ENCODE measurements around the gene ST7. TPM values are rescaled to one million over a fixed set of nuclear protein-coding genes. Genes with fewer than 3 reads are reported as not detected.
A peak's percentile ranks its signal among the peaks of the same experiment; 100 is the strongest.

Gene ST7
- total and polyA plus RNA-seq, 4 donors = 22.4 to 57.2 (median 41.6) TPM

DNA sequence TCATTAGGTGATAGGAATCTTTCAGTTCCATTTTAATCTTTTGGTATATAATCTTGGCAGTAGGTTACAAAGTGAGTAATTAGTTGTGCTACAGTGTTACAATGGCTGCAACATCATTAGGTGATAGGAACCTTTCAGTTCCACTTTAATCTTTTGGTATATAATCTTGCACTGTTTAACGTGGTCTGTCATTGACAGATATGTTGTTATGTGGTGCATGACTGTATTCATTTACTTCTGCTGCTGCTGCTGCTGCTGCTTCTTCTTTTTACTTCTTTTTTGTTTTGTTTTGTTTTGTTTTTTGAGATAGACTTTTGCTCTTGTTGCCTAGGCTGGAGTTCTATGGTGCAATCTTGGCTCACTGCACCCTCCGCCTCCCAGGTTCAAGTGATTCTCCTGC, 28.6 kb downstream of the ST7 start:
- WGBS, 2 donors = 59 to 78% methylated on average over 2 of the region's 2 CpGs
- no peak for ATAC-seq (ENCODE audit: insufficient read depth, low FRiP score)
- Histone ChIP-seq H3K36me3 (ENCODE audit: control insufficient read depth in 4 of 4, insufficient read depth in 4 of 4, low read length in 4 of 4) (no peaks in the 10 kb centered on the region), H3K9ac (ENCODE audit: insufficient read depth in 1 of 2, low read length in 2 of 2) (no peak overlapping the region), H3K27ac (ENCODE audit: low read depth in 1 of 2, low read length in 1 of 2) (no peak overlapping the region), H3K4me1 (ENCODE audit: control insufficient read depth in 5 of 5, insufficient read depth in 5 of 5, low read length in 5 of 5) (no peaks in the 10 kb centered on the region), H3K27me3 (ENCODE audit: control insufficient read depth in 3 of 3, insufficient read depth in 3 of 3, low read length in 2 of 3) (no peaks in the 10 kb centered on the region), H3K9me3 (ENCODE audit: control insufficient read depth in 4 of 4, insufficient read depth in 3 of 4, low read length in 3 of 4) (no peaks in the 10 kb centered on the region), H3K4me3 (no peak overlapping the region)
- TF ChIP-seq, protein P1, sequence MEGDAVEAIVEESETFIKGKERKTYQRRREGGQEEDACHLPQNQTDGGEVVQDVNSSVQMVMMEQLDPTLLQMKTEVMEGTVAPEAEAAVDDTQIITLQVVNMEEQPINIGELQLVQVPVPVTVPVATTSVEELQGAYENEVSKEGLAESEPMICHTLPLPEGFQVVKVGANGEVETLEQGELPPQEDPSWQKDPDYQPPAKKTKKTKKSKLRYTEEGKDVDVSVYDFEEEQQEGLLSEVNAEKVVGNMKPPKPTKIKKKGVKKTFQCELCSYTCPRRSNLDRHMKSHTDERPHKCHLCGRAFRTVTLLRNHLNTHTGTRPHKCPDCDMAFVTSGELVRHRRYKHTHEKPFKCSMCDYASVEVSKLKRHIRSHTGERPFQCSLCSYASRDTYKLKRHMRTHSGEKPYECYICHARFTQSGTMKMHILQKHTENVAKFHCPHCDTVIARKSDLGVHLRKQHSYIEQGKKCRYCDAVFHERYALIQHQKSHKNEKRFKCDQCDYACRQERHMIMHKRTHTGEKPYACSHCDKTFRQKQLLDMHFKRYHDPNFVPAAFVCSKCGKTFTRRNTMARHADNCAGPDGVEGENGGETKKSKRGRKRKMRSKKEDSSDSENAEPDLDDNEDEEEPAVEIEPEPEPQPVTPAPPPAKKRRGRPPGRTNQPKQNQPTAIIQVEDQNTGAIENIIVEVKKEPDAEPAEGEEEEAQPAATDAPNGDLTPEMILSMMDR (IDR thresholded peaks at IDR 0.05; ENCODE audit: control extremely low read depth, extremely low read depth) = no peak
- DNase-seq = no peak

DNA sequence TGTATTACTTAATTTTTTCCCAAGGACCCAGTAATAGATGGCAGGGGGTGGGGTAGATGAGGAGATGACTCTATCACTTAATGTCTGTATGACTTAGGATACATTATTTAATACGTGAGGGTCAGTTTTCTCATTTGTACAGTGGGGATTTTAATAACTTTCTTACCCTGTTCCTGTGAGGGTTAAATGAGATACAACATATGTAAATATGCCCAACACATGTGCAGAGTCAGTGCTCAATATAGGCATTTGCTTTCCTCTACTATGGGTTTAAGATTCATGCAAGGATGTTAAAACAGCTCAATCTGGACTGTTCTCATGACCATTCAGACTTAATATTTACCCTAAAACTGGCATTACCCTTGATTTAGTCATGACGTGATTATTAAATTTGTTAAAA, 31.2 kb downstream of the ST7 start:
- 78 to 80% methylated on average over 2 of the region's 2 CpGs for WGBS, 2 donors
- ATAC-seq (ENCODE audit: insufficient read depth, low FRiP score) = no peak
- Histone ChIP-seq H3K9me3 (ENCODE audit: control insufficient read depth in 4 of 4, insufficient read depth in 3 of 4, low read length in 3 of 4) (no peaks in the 10 kb centered on the region), H3K4me3 (no peak overlapping the region), H3K4me1 (ENCODE audit: control insufficient read depth in 5 of 5, insufficient read depth in 5 of 5, low read length in 5 of 5) (no peaks in the 10 kb centered on the region), H3K27ac (ENCODE audit: low read depth in 1 of 2, low read length in 1 of 2) (no peak overlapping the region), H3K36me3 (ENCODE audit: control insufficient read depth in 4 of 4, insufficient read depth in 4 of 4, low read length in 4 of 4) (no peaks in the 10 kb centered on the region), H3K9ac (ENCODE audit: insufficient read depth in 1 of 2, low read length in 2 of 2) (no peak overlapping the region), H3K27me3 (ENCODE audit: control insufficient read depth in 3 of 3, insufficient read depth in 3 of 3, low read length in 2 of 3) (no peaks in the 10 kb centered on the region)
- DNase-seq = no peak
- TF ChIP-seq, protein P1 (IDR thresholded peaks at IDR 0.05; ENCODE audit: control extremely low read depth, extremely low read depth) = no peak

DNA sequence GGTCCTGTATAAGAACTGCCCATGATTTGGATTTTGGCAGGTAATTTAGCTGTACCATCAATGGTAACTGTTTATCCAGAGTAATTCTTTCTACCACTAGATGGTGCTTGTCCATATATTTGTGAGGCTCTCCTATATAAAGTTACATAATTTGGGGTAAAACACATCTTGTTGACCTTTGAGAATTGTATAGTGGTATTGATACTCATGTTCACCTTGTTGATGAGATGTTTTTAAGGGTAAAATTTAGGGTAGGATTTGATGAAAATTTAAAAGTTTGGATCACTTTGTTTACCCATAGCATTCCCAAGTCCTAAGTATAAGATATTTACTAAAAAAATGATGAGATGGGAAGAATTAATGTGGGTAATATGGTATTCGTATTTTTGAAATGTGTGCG, 31.6 kb downstream of the ST7 start:
- no peaks in the 10 kb centered on the region for H3K36me3 ChIP-seq (ENCODE audit: control insufficient read depth in 4 of 4, insufficient read depth in 4 of 4, low read length in 4 of 4)
- no peak overlapping the region for H3K9ac ChIP-seq (ENCODE audit: insufficient read depth in 1 of 2, low read length in 2 of 2)
- no peaks in the 10 kb centered on the region for H3K27me3 ChIP-seq (ENCODE audit: control insufficient read depth in 3 of 3, insufficient read depth in 3 of 3, low read length in 2 of 3)
- H3K27ac ChIP-seq (ENCODE audit: low read depth in 1 of 2, low read length in 1 of 2) = no peak overlapping the region
- H3K4me3 ChIP-seq = no peak overlapping the region
- H3K9me3 ChIP-seq (ENCODE audit: control insufficient read depth in 4 of 4, insufficient read depth in 3 of 4, low read length in 3 of 4) = no peaks in the 10 kb centered on the region
- no peaks in the 10 kb centered on the region for H3K4me1 ChIP-seq (ENCODE audit: control insufficient read depth in 5 of 5, insufficient read depth in 5 of 5, low read length in 5 of 5)
- no peak for ATAC-seq (ENCODE audit: insufficient read depth, low FRiP score)
- DNase-seq = peak in 2 of 3 donors; percentile 55 to 57
- WGBS, 2 donors = 82 to 89% methylated on average over 2 of the region's 2 CpGs
- TF ChIP-seq, protein P1 (IDR thresholded peaks at IDR 0.05; ENCODE audit: control extremely low read depth, extremely low read depth) = peak; percentile 36

DNA sequence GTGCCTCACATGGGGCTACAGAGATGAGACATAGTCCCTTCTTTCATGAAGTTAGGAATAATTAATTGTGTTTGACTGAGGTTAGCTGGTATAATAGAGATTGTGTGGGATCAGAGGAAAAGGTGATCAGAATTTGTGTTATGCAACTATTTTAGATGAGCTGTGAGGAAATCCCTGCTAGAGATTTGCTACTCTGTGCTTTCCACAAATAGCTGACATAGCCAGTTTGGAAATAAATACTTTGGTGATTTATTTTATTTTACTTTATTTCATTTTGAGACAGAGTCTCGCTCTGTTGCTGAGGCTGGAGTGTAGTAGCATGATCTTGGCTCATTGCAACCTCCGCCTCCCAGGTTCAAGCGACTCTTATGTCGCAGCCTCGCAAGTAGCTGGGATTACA, 32.3 kb downstream of the ST7 start:
- ATAC-seq (ENCODE audit: insufficient read depth, low FRiP score) = no peak
- H3K4me3 ChIP-seq = no peak overlapping the region
- TF ChIP-seq, protein P1 (IDR thresholded peaks at IDR 0.05; ENCODE audit: control extremely low read depth, extremely low read depth) = no peak
- no peak overlapping the region for H3K27ac ChIP-seq (ENCODE audit: low read depth in 1 of 2, low read length in 1 of 2)
- DNase-seq = peak in 1 of 3 donors; percentile 22
- H3K27me3 ChIP-seq (ENCODE audit: control insufficient read depth in 3 of 3, insufficient read depth in 3 of 3, low read length in 2 of 3) = no peaks in the 10 kb centered on the region
- H3K36me3 ChIP-seq (ENCODE audit: control insufficient read depth in 4 of 4, insufficient read depth in 4 of 4, low read length in 4 of 4) = no peaks in the 10 kb centered on the region
- peaks cover 0 to 2% (median 0%) of the 10 kb centered on the region in 5 donors for H3K4me1 ChIP-seq (ENCODE audit: control insufficient read depth in 5 of 5, insufficient read depth in 5 of 5, low read length in 5 of 5)
- no peak overlapping the region for H3K9ac ChIP-seq (ENCODE audit: insufficient read depth in 1 of 2, low read length in 2 of 2)
- WGBS, 2 donors = 94 to 96% methylated on average over 5 of the region's 5 CpGs
- H3K9me3 ChIP-seq (ENCODE audit: control insufficient read depth in 4 of 4, insufficient read depth in 3 of 4, low read length in 3 of 4) = no peaks in the 10 kb centered on the region
